Upper lobe of left lung (tissue), 4 donors: Measurements from ENCODE around the gene DHRS13.

Source experiments
- CTCF ChIP-seq, 6 experiments: fragments of 450-650 bp in 4 of 6; fragments of 200-600 bp in 2 of 6; sonication (generic) in 2 of 6; IDR thresholded peaks; one replicate each; pipeline ENCODE4 v1.5.1; 2016 to 2019; ENCODE audit warnings: antibody characterized with exemption in 6 of 6
- POLR2A ChIP-seq, 4 donors: fragments of 450-650 bp; IDR thresholded peaks; one replicate each; pipeline ENCODE4 v1.5.1; 2016 to 2017; ENCODE audit warnings: antibody characterized with exemption in 4 of 4, mild to moderate bottlenecking in 2 of 4

- no peak for TF ChIP-seq POLR2A (IDR thresholded peaks at IDR 0.05)
- TF ChIP-seq CTCF (IDR thresholded peaks at IDR 0.05), result no peak
These were observed 40.0 kb upstream of the DHRS13 start for GRCh38 chr17:28942925-28943324.
